B cell (primary cell): ENCODE measurements around the gene GNPAT.

ENCODE experiments used
- CTCF ChIP-seq: fragments of 200-600 bp; IDR thresholded peaks from one replicate; pipeline ENCODE4 v1.8.0; 2022; ENCODE audit warnings: antibody characterized with exemption, mild to moderate bottlenecking
- EZH2 ChIP-seq: IDR thresholded peaks from 2 replicates; pipeline ENCODE4 v1.6.1; 2012; ENCODE audit warnings: borderline replicate concordance, low read depth, mild to moderate bottlenecking, moderate library complexity, low read length; ENCODE audit not compliant: insufficient read depth, poor library complexity, severe bottlenecking

GRCh38 chr1:231203259-231204057 lies 37.6 kb upstream of the GNPAT start:
- no peak for TF ChIP-seq EZH2
- no peak for TF ChIP-seq CTCF
